ENCODE data around the gene SSH3.

Gene SSH3

GRCh38 chr11:67282876-67283371 lies 20.4 kb upstream of the SSH3 start:
- no peak overlapping the region for H3K27ac ChIP-seq (ENCODE audit: low read depth, low read length)
- peaks cover 8% of the 10 kb centered on the region for H3K4me1 ChIP-seq (ENCODE audit: control insufficient read depth, insufficient read depth, low read length)

DNA sequence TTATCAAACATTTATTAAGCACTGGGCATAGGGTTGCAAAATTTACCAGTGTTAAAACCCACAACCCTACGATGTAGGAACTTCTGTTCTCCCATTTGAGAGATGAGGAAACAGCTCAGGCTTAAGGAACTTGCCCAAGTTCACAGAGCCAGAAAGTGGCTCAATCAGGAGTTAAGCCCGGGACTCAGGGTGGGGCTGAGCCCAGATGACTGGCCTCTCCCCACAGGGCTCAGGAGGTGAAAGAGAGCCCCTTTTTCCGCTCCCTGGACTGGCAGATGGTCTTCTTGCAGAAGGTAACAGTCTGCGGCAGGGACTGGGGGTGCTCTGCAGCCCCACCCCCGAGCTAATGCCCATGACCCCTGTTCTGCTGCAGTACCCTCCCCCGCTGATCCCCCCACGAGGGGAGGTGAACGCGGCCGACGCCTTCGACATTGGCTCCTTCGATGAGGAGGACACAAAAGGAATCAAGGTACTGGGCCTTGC lies 19.8 kb upstream of the SSH3 start:
- H3K27me3 ChIP-seq (ENCODE audit: control insufficient read depth, insufficient read depth, low read length) = no peaks in the 10 kb centered on the region
- H3K9ac ChIP-seq (ENCODE audit: low read length) = no peak overlapping the region
- no peaks in the 10 kb centered on the region for H3K9me3 ChIP-seq (ENCODE audit: control insufficient read depth, insufficient read depth, low read depth, low read length)
- H3K4me3 ChIP-seq (ENCODE audit: low read depth, low read length) = no peak overlapping the region
- peaks cover 12% of the 10 kb centered on the region for H3K4me1 ChIP-seq (ENCODE audit: control insufficient read depth, insufficient read depth, low read length)
- H3K36me3 ChIP-seq (ENCODE audit: control insufficient read depth, insufficient read depth, low read length) = peaks cover 76% of the 10 kb centered on the region
- H3K27ac ChIP-seq (ENCODE audit: low read depth, low read length) = no peak overlapping the region

More at GRCh38 chr11:67282876-67283371, 20.4 kb upstream of the SSH3 start:
- H3K36me3 ChIP-seq (ENCODE audit: control insufficient read depth, insufficient read depth, low read length) = peaks cover 76% of the 10 kb centered on the region
- no peaks in the 10 kb centered on the region for H3K9me3 ChIP-seq (ENCODE audit: control insufficient read depth, insufficient read depth, low read depth, low read length)
- H3K27me3 ChIP-seq (ENCODE audit: control insufficient read depth, insufficient read depth, low read length) = no peaks in the 10 kb centered on the region
- no peak overlapping the region for H3K4me3 ChIP-seq (ENCODE audit: low read depth, low read length)
- H3K9ac ChIP-seq (ENCODE audit: low read length) = no peak overlapping the region

DNA sequence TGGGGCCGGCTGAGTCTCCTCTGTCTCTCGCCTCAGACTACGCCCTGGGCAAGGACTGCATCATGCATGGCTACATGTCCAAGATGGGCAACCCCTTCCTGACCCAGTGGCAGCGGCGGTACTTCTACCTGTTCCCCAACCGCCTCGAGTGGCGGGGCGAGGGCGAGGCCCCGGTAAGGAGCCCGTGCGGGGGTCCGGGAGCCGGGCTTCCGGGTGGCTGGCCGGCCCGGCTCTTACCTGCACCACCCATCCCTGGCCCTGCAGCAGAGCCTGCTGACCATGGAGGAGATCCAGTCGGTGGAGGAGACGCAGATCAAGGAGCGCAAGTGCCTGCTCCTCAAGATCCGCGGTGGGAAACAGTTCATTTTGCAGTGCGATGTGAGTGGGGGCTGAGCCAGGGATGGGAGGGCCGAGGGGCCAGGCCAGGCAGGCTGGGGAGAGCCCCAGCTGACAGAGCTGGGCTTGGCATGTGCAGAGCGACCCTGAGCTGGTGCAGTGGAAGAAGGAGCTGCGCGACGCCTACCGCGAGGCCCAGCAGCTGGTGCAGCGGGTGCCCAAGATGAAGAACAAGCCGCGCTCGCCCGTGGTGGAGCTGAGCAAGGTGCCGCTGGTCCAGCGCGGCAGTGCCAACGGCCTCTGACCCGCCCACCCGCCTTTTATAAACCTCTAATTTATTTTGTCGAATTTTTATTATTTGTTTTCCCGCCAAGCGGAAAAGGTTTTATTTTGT lies 18.4 kb upstream of the SSH3 start:
- no peaks in the 10 kb centered on the region for H3K27me3 ChIP-seq (ENCODE audit: control insufficient read depth, insufficient read depth, low read length)
- H3K4me3 ChIP-seq (ENCODE audit: low read depth, low read length) = no peak overlapping the region
- peaks cover 15% of the 10 kb centered on the region for H3K4me1 ChIP-seq (ENCODE audit: control insufficient read depth, insufficient read depth, low read length)
- no peaks in the 10 kb centered on the region for H3K9me3 ChIP-seq (ENCODE audit: control insufficient read depth, insufficient read depth, low read depth, low read length)
- no peak overlapping the region for H3K9ac ChIP-seq (ENCODE audit: low read length)
- no peak overlapping the region for H3K27ac ChIP-seq (ENCODE audit: low read depth, low read length)
- peaks cover 64% of the 10 kb centered on the region for H3K36me3 ChIP-seq (ENCODE audit: control insufficient read depth, insufficient read depth, low read length)

- peaks cover 17% of the 10 kb centered on the region for H3K4me1 ChIP-seq (ENCODE audit: control insufficient read depth, insufficient read depth, low read length)
- H3K27me3 ChIP-seq (ENCODE audit: control insufficient read depth, insufficient read depth, low read length) = no peaks in the 10 kb centered on the region
- no peak overlapping the region for H3K4me3 ChIP-seq (ENCODE audit: low read depth, low read length)
- H3K36me3 ChIP-seq (ENCODE audit: control insufficient read depth, insufficient read depth, low read length) = peaks cover 61% of the 10 kb centered on the region
- H3K9ac ChIP-seq (ENCODE audit: low read length) = no peak overlapping the region
- no peak overlapping the region for H3K27ac ChIP-seq (ENCODE audit: low read depth, low read length)
- H3K9me3 ChIP-seq (ENCODE audit: control insufficient read depth, insufficient read depth, low read depth, low read length) = no peaks in the 10 kb centered on the region
Measured at GRCh38 chr11:67285541-67286498, 17.5 kb upstream of the SSH3 start.

- peaks cover 59% of the 10 kb centered on the region for H3K36me3 ChIP-seq (ENCODE audit: control insufficient read depth, insufficient read depth, low read length)
- H3K27me3 ChIP-seq (ENCODE audit: control insufficient read depth, insufficient read depth, low read length) = no peaks in the 10 kb centered on the region
- H3K9ac ChIP-seq (ENCODE audit: low read length) = no peak overlapping the region
- no peak overlapping the region for H3K4me3 ChIP-seq (ENCODE audit: low read depth, low read length)
- H3K27ac ChIP-seq (ENCODE audit: low read depth, low read length) = no peak overlapping the region
- H3K9me3 ChIP-seq (ENCODE audit: control insufficient read depth, insufficient read depth, low read depth, low read length) = no peaks in the 10 kb centered on the region
- peaks cover 17% of the 10 kb centered on the region for H3K4me1 ChIP-seq (ENCODE audit: control insufficient read depth, insufficient read depth, low read length)
Measured at GRCh38 chr11:67286621-67287333, 16.6 kb upstream of the SSH3 start.

- H3K27ac ChIP-seq (ENCODE audit: low read depth, low read length) = peak overlapping the region; percentile 96; the same call in 1 of the 2 replicates
- H3K9ac ChIP-seq (ENCODE audit: low read length) = peak overlapping the region; percentile 90
- peaks cover 17% of the 10 kb centered on the region for H3K4me1 ChIP-seq (ENCODE audit: control insufficient read depth, insufficient read depth, low read length)
- H3K9me3 ChIP-seq (ENCODE audit: control insufficient read depth, insufficient read depth, low read depth, low read length) = no peaks in the 10 kb centered on the region
- peaks cover 59% of the 10 kb centered on the region for H3K36me3 ChIP-seq (ENCODE audit: control insufficient read depth, insufficient read depth, low read length)
- H3K4me3 ChIP-seq (ENCODE audit: low read depth, low read length) = peak overlapping the region; percentile 98
- no peaks in the 10 kb centered on the region for H3K27me3 ChIP-seq (ENCODE audit: control insufficient read depth, insufficient read depth, low read length)
Measured at GRCh38 chr11:67287355-67288197, 15.8 kb upstream of the SSH3 start.

- H3K4me1 ChIP-seq (ENCODE audit: control insufficient read depth, insufficient read depth, low read length) = peaks cover 17% of the 10 kb centered on the region
Measured at GRCh38 chr11:67288198-67288451, 15.2 kb upstream of the SSH3 start.

DNA sequence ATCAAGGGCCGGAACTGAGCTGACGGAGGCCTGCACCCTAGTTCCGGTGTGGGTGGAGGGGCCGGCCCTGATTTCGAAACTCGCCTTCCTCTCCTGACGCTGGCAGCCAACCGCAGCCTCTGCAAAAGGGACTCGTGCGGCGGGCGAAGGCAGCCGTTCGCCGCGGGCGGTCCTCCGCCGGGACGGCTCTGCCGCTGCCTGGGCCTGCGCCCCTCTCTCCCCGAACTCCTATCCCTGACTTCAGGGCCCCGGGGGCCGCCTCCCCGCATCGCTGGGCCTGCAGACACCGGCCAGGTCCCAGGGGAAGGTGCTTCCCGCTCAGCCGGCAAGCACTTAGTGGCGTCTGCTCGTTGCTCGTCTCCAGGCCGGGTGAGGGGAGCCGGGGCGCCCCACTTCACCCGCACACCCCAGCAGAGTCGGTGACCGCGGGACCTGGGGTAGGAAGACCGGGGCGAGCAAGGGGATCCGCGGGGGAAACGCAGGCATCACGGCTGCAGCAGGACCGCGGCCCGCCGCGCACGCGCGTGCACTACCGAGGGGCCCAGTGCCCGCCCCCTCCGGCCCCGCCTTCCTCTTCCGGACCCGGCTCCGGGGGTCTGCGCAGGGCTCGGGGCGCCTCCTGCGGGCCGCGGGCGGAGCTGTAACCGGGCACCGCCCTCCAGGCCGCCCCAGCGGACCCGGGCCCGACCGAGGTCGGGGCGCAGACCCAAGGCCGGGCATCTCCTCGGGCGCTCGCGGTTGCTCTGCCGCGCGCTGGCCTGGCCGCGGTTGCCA lies 14.7 kb upstream of the SSH3 start:
- Histone ChIP-seq H3K4me3 (ENCODE audit: low read depth, low read length) (peak overlapping the region; percentile 98), H3K27me3 (ENCODE audit: control insufficient read depth, insufficient read depth, low read length) (no peaks in the 10 kb centered on the region), H3K9ac (ENCODE audit: low read length) (peak overlapping the region; percentile 90), H3K27ac (ENCODE audit: low read depth, low read length) (peak overlapping the region; percentile 96), H3K4me1 (ENCODE audit: control insufficient read depth, insufficient read depth, low read length) (peaks cover 17% of the 10 kb centered on the region), H3K36me3 (ENCODE audit: control insufficient read depth, insufficient read depth, low read length) (peaks cover 58% of the 10 kb centered on the region), H3K9me3 (ENCODE audit: control insufficient read depth, insufficient read depth, low read depth, low read length) (no peaks in the 10 kb centered on the region)

More at GRCh38 chr11:67288198-67288451, 15.2 kb upstream of the SSH3 start:
- Histone ChIP-seq H3K9me3 (ENCODE audit: control insufficient read depth, insufficient read depth, low read depth, low read length) (no peaks in the 10 kb centered on the region), H3K27me3 (ENCODE audit: control insufficient read depth, insufficient read depth, low read length) (no peaks in the 10 kb centered on the region), H3K27ac (ENCODE audit: low read depth, low read length) (peak overlapping the region; percentile 96; the same call in 1 of the 2 replicates), H3K4me3 (ENCODE audit: low read depth, low read length) (peak overlapping the region; percentile 98), H3K9ac (ENCODE audit: low read length) (peak overlapping the region; percentile 90), H3K36me3 (ENCODE audit: control insufficient read depth, insufficient read depth, low read length) (peaks cover 59% of the 10 kb centered on the region)

DNA sequence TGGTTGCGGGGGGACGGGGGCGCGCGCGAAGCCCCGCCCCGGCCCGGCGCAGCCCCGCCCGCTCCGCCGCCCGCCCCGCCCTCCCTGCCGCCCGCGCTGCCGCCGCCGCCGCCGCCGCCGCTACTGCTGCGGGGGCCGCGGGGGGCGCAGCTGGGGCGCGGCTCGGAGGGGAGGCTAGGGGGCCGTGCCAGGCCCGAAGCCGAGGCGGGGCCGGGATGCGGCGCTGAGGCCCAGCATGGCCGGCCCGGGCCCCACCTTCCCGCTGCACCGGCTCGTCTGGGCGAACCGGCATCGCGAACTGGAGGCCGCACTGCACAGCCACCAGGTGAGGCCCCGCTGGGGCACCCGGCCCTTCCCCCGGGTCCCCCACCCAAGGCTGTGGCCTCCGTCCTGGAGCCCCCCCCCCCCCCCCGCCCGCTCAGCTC lies 14.1 kb upstream of the SSH3 start, which contains the start of gene ANKRD13D:
TSS of gene ANKRD13D (plus strand) at position 78 of the 425 bp plus-strand sequence. CDS start at position 236, 158 bp downstream.
- Histone ChIP-seq H3K36me3 (ENCODE audit: control insufficient read depth, insufficient read depth, low read length) (peaks cover 55% of the 10 kb centered on the region), H3K4me1 (ENCODE audit: control insufficient read depth, insufficient read depth, low read length) (peaks cover 17% of the 10 kb centered on the region)

More for the DNA sequence above, 14.1 kb upstream of the SSH3 start, which contains the start of gene ANKRD13D:
- H3K9ac ChIP-seq (ENCODE audit: low read length) = peak within 1 kb of the TSS; percentile 90
- no peaks in the 10 kb centered on the region for H3K9me3 ChIP-seq (ENCODE audit: control insufficient read depth, insufficient read depth, low read depth, low read length)
- H3K27me3 ChIP-seq (ENCODE audit: control insufficient read depth, insufficient read depth, low read length) = no peaks in the 10 kb centered on the region
- peak within 1 kb of the TSS; percentile 96 for H3K27ac ChIP-seq (ENCODE audit: low read depth, low read length)
- H3K4me3 ChIP-seq (ENCODE audit: low read depth, low read length) = peak within 1 kb of the TSS; percentile 98
